Cerebellar nuclear complex (tissue), 1 donor: ENCODE measurements around the gene NEDD4.
"Not testable (repeated sequence)": the region's sequence is repeated elsewhere in the genome, so short reads cannot be mapped to it uniquely, and the experiment has no call there.

Source experiments
- DNase-seq, 2 experiments: peaks; one replicate each; lab custom pipeline; 2025; lab: John Stamatoyannopoulos, UW

NEDD4 gene

DNA sequence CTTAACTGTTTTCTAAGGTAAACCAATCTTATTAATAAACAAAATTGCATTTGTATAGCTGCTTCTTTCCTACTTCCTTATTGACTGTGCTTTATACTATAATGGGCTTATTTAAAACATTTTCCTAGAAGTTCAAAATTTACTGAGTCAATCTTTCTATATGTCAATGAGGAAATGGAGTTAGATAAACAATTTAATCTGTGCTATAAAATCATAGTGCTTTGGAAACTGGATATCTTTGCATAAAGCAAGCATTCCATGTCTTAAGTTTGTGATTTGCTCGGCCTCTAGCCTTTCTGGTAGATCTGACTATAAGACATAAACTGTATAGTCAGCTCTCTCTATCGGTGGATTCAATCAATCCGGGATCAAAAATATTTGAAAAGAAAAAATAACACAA lies 99.6 kb downstream of the NEDD4 start:
- DNase-seq = no peak

DNA sequence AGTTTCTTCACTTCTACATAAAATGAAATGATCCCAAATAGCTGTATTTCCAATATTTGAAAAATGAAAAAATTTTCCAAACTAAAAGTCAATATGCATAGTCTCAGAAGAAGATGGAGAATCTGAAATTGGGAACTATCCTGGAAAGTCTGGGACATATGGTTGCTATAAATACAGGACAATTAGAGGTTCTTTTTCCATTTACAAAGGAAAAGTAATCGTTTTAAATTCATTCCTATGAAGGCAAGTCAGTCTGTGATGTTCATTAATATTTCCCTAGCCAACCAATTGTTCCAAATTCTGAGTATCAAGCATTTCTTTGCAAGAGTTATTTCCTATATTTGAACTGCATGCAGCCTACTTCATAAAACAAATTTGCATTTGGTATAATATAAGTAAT lies 102.2 kb downstream of the NEDD4 start:
- no peak for DNase-seq

DNA sequence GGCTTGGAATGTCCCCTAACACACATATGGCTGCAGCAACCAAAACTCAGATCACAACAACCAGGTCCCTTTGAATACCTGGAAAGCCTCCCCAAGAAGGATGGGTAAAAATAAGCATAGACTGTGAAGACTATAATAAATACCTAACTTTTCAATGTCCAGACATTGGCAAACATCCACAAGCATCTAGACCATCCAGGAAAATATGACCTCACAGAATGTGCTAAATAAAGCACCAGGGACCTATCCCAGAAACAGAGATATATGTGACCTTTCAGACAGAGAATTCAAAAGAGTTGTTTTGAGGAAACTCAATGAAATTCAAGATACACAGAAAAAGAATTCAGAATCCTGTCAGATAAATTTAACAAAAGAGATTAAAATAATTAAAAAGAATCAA lies 109.2 kb downstream of the NEDD4 start:
- no peak for DNase-seq

DNA sequence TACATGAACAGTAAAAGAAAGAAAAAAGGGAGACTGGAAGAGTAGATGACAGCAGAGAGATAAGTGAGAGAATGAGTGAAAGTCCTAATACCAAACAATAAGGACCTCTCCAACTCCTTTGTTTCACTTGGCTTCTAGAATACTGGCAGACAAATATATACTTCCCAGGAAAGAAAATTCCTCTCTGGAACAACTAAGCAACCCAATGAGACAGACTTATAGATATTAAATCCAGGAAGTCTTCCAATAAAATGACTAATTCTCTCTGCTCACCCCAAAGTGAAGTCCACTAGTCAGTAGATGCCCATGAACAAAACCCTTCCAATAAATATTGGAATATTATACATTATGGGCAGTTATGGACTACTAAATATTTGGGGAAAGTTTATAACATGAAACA lies 114.2 kb downstream of the NEDD4 start:
- DNase-seq = no peak

DNA sequence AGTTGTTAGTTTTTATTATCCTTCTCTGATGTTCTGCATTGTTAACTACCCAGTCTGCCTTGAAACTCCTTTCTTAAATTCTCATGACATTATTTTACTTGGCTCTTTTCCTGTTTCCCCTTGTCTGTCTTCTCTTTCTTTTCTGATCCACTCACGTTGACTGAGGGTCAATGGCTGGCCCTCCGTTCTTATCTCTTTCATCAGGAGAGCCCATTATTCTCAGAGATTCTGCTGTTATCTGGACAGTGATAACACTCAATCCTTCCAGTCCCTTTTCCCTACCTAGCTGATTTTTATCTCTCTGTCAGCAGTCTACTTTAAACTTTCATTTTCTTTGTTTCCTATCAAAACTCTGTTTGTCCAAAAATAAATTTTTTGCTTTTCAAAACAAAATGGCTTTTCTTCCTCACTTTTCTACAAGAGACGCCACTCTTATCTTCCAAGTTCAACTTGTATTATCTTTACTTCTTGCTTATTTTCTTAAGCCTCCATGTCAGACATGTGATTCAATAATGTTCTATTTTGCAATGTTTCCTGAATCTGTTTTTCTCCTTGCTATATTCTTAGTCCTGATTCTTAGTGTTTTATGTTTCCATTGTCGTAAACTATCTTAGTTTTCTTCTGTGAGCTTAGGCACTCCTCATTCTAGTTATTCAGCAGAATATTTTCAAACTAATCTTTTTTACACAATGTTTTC lies 120.2 kb downstream of the NEDD4 start:
- DNase-seq = no peak

DNA sequence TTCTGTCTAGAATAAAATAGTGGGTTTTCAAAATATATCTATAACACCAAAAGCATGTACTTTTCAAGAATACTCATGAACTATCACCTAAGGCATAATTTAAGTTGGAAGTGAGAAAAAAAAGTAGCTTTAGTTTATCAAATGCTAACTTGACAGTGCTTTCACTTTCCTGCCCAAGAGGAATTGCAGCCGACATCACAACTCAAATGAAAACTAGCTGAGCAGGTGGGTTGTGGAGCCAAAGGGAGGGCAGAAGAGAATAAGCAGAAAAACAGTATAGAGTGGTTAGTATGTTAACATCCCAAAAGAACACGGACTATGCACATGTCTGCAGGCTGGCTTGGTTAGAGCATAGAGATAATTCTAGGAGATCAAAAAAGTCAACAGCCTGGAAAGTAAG lies 120.9 kb downstream of the NEDD4 start:
- no peak for DNase-seq

DNA sequence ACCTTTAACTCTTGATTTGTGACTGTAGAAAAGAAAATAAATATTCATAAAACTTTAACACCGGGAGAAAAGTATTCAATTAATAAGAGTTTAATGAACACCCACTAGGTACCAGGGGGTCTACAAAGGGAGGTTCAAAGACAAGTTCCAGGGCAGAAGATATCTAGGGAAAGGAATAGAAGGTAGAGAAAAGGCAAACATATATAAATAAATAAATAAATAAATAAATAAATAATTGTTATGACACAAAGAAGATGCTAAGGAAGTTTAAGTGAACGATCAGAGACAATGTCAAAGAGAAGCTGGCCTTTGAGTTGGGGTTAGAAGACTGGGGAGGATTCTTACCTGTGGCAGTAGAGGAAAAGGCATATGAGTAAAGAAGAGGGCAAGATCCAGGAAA lies 123.8 kb downstream of the NEDD4 start:
- DNase-seq = no peak

DNA sequence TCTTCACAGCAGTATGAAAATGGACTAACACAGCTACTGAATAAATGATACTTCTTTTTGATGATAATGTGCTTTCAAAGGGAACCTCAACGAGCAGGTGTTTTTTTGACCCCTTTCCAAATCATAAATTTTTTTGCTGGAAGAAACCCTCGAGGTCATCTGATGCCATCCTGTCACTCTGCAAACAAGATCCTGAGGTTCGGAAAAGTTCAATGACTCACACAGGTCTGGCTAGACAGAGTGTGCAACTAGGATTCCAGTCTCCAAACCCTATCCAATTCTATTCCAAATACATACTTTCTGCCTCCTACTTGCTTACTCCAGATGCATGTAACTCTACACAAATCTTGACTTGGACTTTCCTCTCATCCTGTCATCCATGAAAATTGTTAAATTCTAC lies 124.7 kb downstream of the NEDD4 start:
- DNase-seq = no peak

DNA sequence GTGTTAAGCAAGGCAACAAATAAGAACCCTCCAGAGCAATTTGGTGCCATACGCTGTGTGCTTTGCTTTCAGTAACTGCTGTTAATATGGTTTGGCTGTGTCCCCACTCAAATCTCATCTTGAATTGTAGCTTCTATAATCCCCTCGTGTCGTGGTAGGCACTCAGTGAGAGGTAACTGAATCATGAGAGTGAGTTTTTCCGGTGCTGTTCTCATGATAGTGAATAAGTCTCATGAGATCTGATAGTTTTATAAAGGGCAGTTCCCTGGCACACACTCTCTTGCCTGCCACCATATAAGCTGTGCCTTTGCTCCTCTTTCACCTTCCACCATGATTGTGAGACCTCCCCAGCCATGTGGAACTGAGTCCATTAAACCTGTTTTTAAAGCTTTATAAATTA lies 125.1 kb downstream of the NEDD4 start:
- DNase-seq = not testable (repeated sequence)

DNA sequence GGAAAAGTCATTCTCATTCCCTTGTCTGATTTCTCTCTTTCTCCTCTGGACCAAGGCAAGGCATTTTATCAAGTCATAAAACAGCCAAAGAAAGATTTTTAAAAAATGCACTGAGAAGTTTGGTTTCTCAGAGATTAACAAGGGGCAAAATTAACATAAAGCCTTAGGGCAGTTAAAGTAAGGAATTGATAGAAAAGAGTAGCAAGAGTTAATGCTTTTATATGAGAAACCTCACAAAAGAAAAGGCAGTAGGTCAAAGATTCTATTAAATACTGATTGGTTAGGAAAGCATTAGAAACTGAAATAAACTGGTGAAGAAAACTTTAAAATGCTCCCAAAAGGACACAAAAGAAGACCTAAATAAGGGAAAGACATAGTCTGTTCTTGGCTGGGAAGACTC lies 129.5 kb downstream of the NEDD4 start:
- DNase-seq = no peak

DNA sequence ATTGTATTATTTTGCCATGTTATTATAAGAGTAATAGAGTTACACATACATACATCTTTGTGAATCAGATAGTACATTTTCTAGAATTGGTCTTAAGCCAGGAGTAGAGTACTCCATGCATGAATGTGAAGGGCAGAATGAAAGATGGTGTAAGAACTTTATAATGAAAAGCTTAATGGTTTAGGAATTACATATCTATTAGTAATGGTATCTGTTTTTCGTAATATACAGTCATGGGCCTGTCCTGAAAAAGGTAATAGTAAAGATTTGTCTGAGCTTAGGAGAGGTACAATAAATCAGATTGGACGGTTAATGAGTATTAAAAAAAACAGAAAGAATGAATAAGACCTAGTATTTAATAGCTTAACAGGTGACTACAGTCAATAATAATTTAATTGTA lies 132.3 kb downstream of the NEDD4 start:
- no peak for DNase-seq

DNA sequence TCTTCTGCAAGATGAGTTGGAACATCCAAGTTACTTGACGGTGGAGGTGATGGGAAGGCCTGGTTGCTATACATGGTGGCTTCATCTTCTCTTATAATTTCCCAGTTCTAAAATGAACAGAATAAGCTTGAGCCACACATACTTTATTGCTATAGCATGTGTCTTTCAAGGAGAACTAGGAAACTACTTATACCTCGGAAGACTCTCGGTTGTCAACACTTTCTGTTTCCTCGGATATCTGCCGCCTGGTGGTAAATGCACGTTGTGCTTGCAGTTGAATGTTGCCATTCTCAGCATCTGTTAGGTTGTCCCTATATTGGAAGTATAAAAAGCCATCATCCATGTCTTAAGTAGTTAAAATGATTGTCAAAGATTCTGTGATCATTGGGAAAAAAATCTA lies 132.9 kb downstream of the NEDD4 start:
- DNase-seq = no peak

DNA sequence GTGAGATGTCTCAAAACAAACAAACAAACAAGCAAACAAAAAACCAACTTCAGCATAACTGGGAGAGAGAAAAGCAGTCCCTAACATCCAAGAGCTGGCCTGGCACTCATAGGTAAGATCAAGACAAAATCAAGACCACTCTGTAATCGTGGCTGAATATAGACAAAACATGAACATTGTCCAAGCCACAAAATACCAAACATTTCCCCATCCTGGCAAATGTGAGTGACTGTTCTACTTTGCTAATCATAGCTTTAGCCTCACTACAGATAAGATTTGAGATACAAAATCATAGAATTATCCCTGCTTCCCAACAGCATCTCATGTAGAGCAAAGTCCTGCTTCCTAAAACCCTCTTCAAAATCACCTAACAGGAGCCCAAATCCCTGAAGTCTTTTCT lies 133.7 kb downstream of the NEDD4 start:
- no peak for DNase-seq

DNA sequence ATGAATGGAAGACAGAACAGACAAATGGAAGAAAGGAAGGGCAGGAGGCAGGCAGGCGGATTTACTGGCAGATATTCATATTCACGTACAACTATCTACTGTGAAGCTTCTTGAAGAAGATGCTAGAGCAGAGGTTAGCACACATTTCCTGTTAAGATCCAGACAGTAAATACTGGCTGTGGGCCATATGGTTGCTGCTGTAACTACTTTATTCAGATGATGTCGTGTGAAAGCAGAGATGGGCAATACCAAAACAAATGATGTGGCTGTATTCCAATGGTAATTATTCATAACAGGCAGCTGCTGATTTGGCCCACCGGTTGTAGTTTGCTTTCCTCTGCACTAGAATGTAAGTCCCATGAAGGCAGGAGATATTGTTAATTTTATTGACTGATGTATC lies 134.8 kb downstream of the NEDD4 start:
- no peak for DNase-seq

DNA sequence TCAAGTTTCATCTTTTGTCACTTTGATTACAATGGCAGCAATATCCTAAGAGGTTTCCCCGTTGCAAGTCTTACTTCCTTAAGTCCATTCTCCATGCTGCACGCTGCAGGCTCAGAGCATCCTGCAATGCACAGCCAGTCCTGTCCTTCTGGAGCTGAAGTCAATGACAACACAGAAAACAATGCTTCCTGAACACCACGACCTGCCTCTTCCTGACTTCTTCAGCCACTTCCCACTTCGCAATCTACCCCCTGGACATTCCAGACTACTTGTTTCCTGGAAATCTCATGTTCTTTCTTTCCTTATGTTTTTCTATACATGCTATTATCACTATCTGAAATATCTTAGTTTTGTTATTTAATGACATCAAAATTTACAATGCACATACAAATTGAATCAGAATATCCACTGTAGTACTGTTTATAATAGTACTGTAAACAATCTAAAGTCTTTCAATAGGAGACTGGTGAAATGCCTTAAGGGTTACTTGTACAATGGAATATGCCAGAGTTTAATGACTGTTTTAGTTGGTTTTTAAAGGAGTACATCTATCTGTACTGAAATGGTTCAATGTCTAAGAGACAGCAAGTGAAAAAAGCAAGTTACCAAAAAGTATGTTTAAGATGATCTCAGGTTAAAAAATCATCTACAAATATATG lies 136.8 kb downstream of the NEDD4 start:
- DNase-seq = no peak

DNA sequence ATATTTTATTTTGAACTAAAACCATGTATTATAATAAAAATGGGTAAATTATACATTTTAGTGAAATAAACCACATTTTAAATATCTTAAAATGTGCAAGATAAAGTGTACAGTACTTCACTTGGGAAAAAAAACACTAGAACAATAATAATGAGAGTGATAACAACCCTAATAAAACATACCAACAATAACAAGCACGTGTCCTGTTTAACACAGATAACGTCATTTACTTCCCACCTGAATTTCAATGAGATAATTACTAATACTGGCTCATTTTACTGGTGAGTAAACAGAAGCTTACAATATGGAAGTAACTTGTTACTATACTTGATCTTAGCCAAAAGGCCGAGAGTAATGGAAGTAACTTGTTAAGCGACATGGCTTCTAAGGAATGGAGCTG lies 140.3 kb downstream of the NEDD4 start:
- DNase-seq = no peak

DNA sequence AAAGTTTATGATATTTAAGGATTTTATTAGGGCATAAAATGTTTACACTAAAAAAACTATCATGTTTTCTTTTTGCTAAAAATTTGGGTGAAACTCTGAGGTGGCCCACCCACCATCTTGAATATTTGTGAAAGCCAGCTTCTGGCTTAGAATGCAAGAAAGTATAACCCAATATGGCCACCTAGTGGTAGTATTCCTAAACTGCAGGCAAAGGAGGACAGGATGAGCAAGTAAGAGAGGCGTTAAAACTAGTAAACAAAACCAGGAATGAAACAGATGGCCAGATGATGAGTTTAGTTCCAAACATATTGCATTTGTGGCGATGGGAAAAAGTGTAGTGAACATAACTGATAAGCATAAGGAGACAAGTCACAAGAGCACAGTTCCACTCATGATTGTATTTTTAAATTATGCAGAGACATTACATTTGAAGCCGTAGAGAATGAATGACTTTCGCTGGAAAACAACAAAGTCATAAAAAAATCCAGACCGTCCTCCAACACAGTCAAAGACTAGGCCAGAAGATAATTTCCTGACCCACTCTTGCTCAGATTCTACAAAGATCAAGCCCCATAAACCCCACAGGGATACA lies 147.2 kb downstream of the NEDD4 start:
- no peak for DNase-seq

DNA sequence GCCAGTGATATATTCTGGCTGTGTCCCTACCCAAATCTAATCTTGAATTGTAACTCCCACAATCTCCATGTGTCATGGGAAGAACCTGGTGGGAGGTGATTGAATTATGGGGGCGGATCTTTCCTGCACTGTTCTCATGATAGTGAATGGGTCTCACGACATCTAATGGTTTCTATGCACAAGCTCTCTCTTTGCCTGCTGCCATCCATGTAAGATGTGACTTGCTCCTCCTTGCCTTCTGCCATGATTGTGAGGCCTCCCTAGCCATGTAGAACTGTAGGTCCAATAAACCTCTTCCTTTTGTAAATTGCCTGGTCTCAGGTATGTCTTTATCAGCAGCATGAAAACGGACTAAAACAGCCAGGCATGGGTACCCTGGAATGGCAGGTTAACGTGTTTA lies 150.5 kb downstream of the NEDD4 start:
- not testable (repeated sequence) for DNase-seq

DNA sequence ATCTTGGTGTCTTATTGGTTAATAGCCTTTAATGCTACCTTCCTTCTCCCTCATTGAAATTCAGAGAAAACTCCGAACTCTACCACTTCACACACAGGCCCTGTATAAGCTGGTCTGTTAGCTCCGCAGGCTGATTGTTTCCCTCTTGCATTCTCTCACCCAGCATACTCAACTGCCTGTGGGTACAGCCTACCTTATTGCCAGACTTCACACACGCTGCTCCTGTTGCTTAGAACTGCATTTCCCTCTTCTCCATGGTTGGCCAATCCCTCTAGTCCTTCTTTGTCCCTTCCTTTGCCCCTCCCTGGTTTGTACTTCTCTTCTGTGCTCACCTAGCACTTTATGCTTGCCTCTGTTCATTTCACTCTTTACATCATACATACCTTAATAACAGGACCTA lies 157.5 kb downstream of the NEDD4 start:
- no peak for DNase-seq

DNA sequence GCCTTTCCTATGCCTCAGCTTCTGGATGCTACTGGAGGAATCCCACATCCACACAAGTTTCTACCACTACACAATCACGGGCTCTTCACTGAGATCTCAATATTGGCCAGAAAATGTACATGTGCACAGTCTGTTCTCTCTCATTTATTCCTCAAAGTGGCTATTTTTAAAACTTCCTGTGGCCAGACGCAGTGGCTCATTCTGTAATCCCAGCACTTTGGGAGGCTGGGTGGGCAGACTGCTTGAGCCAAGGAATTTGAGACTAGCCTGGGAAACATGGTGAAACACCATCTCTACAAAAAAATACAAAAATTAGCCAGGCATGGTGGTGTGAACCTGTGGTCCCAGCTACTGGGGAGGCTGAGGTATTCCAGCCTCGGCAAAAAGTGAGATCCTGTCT lies 159.1 kb downstream of the NEDD4 start:
- DNase-seq = no peak

DNA sequence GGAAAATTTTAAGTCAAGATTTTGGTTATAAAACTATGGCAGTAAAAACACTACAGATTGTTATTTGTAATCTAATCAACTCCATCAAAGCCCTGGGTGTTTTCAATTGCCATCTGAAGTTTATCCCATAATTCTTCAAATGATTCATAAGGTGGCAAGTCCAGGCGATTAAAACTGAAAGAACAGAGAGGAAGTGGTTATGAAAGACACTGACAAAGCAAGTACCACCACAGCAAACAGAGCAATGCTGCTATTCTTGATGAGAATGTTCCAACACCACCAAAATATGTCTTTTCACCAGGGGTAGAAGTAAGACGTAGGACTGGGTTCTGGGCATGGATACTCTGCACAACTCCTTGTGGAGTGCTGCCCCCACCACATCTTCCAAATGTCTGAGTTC lies 163.6 kb downstream of the NEDD4 start:
- no peak for DNase-seq

DNA sequence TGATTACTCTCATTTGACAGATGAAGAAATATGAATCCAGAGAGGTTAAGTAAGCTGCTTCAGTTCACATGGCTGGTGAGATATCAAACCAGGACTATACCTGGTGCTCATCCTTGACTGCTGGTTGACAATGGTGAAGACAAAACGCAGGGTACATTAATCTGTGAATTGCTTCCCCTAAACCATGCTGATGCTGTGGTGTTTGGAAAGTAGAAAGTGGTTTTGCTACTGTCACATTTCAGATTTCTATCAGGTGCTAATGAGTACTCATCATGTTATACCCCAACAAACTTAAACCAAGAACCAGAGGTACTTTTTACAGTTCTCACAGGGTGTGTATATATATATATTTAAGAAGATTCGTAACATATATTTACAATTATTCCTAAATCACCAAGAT lies 165.5 kb downstream of the NEDD4 start:
- no peak for DNase-seq

DNA sequence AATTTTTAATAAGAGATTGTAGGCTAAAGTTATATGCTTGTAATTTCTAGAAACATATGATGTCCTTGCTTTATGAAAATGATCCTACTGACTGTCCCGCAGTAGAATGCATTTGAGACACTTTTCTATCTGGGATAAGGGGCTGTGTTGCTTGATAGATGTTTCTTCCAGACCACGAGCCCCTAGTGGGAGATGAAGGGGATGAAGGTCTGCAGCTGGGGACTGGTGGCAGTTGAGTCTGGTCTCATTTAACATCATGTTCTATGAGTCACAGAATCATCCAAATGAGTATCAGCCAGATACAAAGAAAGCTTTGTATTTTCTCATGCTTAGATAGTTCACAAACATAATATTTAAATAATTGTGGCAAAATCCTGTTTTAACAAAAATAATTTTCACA lies 166.2 kb downstream of the NEDD4 start:
- no peak for DNase-seq
